Panc1 (cell line): ENCODE results near the gene CFAP410. TPM values are rescaled to one million over a fixed set of nuclear protein-coding genes. Genes with fewer than 3 reads are reported as not detected.
"Not testable (repeated sequence)": the region's sequence is repeated elsewhere in the genome, so short reads cannot be mapped to it uniquely, and the experiment has no call there.

Source experiments
- ATAC-seq: fragments of 200-7000 bp; cut with Tn5 transposase; 2 replicates; pipeline ENCODE4 v1.9.1; 2020; ENCODE audit warnings: mild to moderate bottlenecking, moderate library complexity
- BruUV-seq: library from RNA; stranded (reverse); fragments of 400-500 nt; replicated peaks from 2 replicates; lab custom pipeline; 2021; lab: Mats Ljungman, UMichigan
- CTCF ChIA-PET: fragments of 300-600 bp; sonication (Branson Sonifier 250); formaldehyde crosslinking; loops from one replicate; lab custom pipeline; 2022; ENCODE audit warnings: antibody characterized with exemption; lab: Charles Lee
- POLR2A ChIA-PET: fragments of 300-600 bp; sonication (Branson Sonifier 250); formaldehyde crosslinking; loops from one replicate; lab custom pipeline; 2022; ENCODE audit warnings: antibody characterized with exemption; lab: Charles Lee
- DNase-seq: peaks from one replicate; pipeline ENCODE4 v3.0.0-alpha.2; 2010; ENCODE audit warnings: low read depth, low spot score
- H3K27ac ChIP-seq: 2 replicates; pipeline ENCODE4 v1.5.1; 2011; ENCODE audit warnings: mild to moderate bottlenecking, low read length, inconsistent platforms
- H3K27me3 ChIP-seq: fragments of 200-500 bp; sonication (Bioruptor generic); 2 replicates; pipeline ENCODE4 v1.6.0; 2014; ENCODE audit warnings: low read length, inconsistent platforms; ENCODE audit not compliant: control insufficient read depth, insufficient read depth
- H3K36me3 ChIP-seq: fragments of 200-500 bp; sonication (Bioruptor generic); 2 replicates; pipeline ENCODE4 v1.5.1; 2014; ENCODE audit warnings: inconsistent platforms, mild to moderate bottlenecking, low read length, moderate library complexity; ENCODE audit not compliant: control insufficient read depth, insufficient read depth
- H3K4me1 ChIP-seq: 2 replicates; pipeline ENCODE4 v1.5.1; 2011; ENCODE audit warnings: inconsistent platforms, mild to moderate bottlenecking, low read length, moderate library complexity; ENCODE audit not compliant: control insufficient read depth, insufficient read depth
- H3K4me3 ChIP-seq, 2 experiments: 2 replicates each; pipeline ENCODE4 v1.5.1; 2011 to 2012; ENCODE audit warnings: low read depth in 2 of 2, low read length in 2 of 2, mild to moderate bottlenecking in 2 of 2, inconsistent platforms in 1 of 2, moderate library complexity in 1 of 2
- H3K9me3 ChIP-seq: fragments of 200-500 bp; sonication (Bioruptor generic); 2 replicates; pipeline ENCODE4 v1.5.1; 2014; ENCODE audit warnings: low read depth, mild to moderate bottlenecking, inconsistent platforms, low read length, moderate library complexity; ENCODE audit not compliant: control insufficient read depth, insufficient read depth
- POLR2AphosphoS5 ChIP-seq: IDR thresholded peaks from 2 replicates; pipeline ENCODE4 v1.6.1; 2012; ENCODE audit warnings: mild to moderate bottlenecking, low read depth, low read length, moderate library complexity
- REST ChIP-seq, 2 experiments: IDR thresholded peaks; 2 replicates each; pipeline ENCODE4 v1.6.1; 2011 to 2012; ENCODE audit warnings: low read depth in 2 of 2, control low read depth in 1 of 2, low read length in 1 of 2, mild to moderate bottlenecking in 1 of 2, moderate library complexity in 1 of 2; ENCODE audit not compliant: insufficient read depth in 1 of 2
- SIN3A ChIP-seq: IDR thresholded peaks from 2 replicates; pipeline ENCODE4 v1.6.1; 2012; ENCODE audit warnings: low read depth, mild to moderate bottlenecking, low read length, moderate library complexity, borderline replicate concordance; ENCODE audit not compliant: insufficient read depth
- TCF7L2 ChIP-seq: IDR thresholded peaks from 2 replicates; pipeline ENCODE4 v1.6.1; 2011; ENCODE audit warnings: mild to moderate bottlenecking, low read depth, low read length, inconsistent platforms
- in situ Hi-C: cut with HindIII; loops from 2 replicates; pipeline ENCODE4 v1.10.0; 2016; ENCODE audit warnings: low sequenced_read_pairs, low pct_unique_long_range_greater_than_20kb
- intact Hi-C: fragments of 100-400 bp; cut with micrococcal nuclease; formaldehyde crosslinking; loops from one replicate; pipeline ENCODE4 v1.10.0; 2022; ENCODE audit not compliant: unreplicated experiment
- total RNA-seq: library from RNA; stranded (reverse); gene quantifications from one replicate; pipeline ENCODE4 v1.2.1, GENCODE V29; 2021; ENCODE audit not compliant: unreplicated experiment
- TF ChIP-seq, protein P1 (sequence below): fragments of 450-650 bp; IDR thresholded peaks from 2 replicates; pipeline ENCODE4 v1.5.1; 2017; ENCODE audit warnings: mild to moderate bottlenecking

Gene CFAP410
- total RNA-seq, 1 experiment from 2014 or later = 11.8 TPM

DNA sequence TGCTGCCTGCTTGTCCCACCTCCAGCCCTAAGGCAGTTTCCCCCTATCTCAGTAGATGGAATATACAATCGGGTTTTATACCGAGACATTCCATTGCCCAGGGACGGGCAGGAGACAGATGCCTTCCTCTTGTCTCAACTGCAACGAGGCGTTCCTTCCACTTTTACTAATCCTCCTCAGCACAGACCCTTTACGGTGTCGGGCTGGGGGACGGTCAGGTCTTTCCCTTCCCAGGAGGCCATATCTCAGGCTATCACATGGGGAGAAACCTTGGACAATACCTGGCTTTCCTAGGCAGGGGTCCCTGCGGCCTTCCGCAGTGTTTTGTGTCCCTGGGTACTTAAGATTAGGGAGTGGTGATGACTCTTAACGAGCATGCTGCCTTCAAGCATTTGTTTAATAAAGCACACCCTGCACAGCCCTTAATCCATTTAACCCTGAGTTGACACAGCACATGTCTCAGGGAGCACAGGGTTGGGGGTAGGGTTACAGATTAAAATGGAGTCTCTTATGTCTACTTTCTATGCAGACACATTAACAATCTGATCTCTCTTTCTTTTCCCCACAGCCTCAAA lies 55.9 kb downstream of the CFAP410 start:
- intact Hi-C loops, H3K27ac ChIP-seq: not testable (repeated sequence)

DNA sequence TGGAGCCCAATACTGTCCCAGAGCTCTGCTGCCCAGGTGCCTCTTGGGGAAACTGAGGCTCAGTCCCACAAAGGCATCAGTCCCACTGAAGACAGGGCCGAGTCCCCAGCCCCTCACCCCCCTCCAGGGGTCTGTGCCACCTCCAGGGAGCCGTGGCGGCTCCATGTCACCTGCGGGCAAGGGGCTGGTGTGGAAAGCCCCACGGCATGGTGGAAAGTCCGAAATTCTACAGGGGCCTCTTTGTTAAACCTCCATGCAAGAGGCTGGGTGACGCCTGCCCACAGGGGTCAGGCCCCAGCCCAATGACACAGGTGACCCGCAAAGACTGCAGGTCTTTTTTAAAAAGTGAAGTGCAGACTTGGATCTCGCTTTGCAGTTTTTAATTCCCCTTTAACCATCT lies 56.8 kb downstream of the CFAP410 start:
- POLR2A ChIA-PET = no interaction called here
- CTCF ChIA-PET = no interaction called here
- BruUV-seq = no TSS peak
- DNase-seq = no peak
- no peak overlapping the region for H3K4me3 ChIP-seq
- H3K27me3 ChIP-seq = no peaks in the 10 kb centered on the region
- H3K4me1 ChIP-seq = no peaks in the 10 kb centered on the region; the same call in 1 of the 2 replicates
- no peak for TF ChIP-seq SIN3A
- no peak for TF ChIP-seq POLR2AphosphoS5
- TF ChIP-seq REST (IDR thresholded peaks at IDR 0.05; ENCODE audit: insufficient read depth in 1 of 2, low read depth in 2 of 2, low read length in 1 of 2) = no peak
- TF ChIP-seq, protein P1, sequence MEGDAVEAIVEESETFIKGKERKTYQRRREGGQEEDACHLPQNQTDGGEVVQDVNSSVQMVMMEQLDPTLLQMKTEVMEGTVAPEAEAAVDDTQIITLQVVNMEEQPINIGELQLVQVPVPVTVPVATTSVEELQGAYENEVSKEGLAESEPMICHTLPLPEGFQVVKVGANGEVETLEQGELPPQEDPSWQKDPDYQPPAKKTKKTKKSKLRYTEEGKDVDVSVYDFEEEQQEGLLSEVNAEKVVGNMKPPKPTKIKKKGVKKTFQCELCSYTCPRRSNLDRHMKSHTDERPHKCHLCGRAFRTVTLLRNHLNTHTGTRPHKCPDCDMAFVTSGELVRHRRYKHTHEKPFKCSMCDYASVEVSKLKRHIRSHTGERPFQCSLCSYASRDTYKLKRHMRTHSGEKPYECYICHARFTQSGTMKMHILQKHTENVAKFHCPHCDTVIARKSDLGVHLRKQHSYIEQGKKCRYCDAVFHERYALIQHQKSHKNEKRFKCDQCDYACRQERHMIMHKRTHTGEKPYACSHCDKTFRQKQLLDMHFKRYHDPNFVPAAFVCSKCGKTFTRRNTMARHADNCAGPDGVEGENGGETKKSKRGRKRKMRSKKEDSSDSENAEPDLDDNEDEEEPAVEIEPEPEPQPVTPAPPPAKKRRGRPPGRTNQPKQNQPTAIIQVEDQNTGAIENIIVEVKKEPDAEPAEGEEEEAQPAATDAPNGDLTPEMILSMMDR = no peak
- no peak for TF ChIP-seq TCF7L2
- H3K36me3 ChIP-seq = no peaks in the 10 kb centered on the region
- no peak overlapping the region for H3K27ac ChIP-seq
- H3K9me3 ChIP-seq = no peaks in the 10 kb centered on the region
- in situ Hi-C loops (no loop called here), intact Hi-C loops (no loop called here)
- ATAC-seq = no peak

More for the DNA sequence above, 55.9 kb downstream of the CFAP410 start:
- H3K4me3 ChIP-seq, POLR2A ChIA-PET, H3K36me3 ChIP-seq, BruUV-seq, in situ Hi-C loops, DNase-seq, H3K9me3 ChIP-seq, ATAC-seq, H3K4me1 ChIP-seq, H3K27me3 ChIP-seq: not testable (repeated sequence)
- CTCF ChIA-PET = interaction anchor here (0.6 kb wide), 1 partner anchor 248 kb away, joined by 3 read pairs; no protein-coding TSS in a partner anchor

- in situ Hi-C loops = no loop called here
- ATAC-seq (no peak), DNase-seq (no peak)
- Histone ChIP-seq H3K4me1 (no peaks in the 10 kb centered on the region; the same call in 1 of the 2 replicates), H3K4me3 (no peak overlapping the region), H3K27me3 (no peaks in the 10 kb centered on the region), H3K27ac (no peak overlapping the region), H3K36me3 (no peaks in the 10 kb centered on the region), H3K9me3 (no peaks in the 10 kb centered on the region)
- no TSS peak for BruUV-seq
- ChIA-PET POLR2A (no interaction called here), CTCF (no interaction called here)
- intact Hi-C loops = no loop called here
- TF ChIP-seq, protein P1 = no peak
- TF ChIP-seq REST (IDR thresholded peaks at IDR 0.05; ENCODE audit: insufficient read depth in 1 of 2, low read depth in 2 of 2, low read length in 1 of 2) = no peak
- TF ChIP-seq SIN3A = no peak
- no peak for TF ChIP-seq POLR2AphosphoS5
- TF ChIP-seq TCF7L2 = no peak
Measured at GRCh38 chr21:44281801-44282200, 57.4 kb downstream of the CFAP410 start.
